SK-N-SH treated with all-trans-retinoic acid at 6 μM for 48 hours (cell line): ENCODE measurements around the gene SOS1.

Experiments used
- ATAC-seq: fragments of 200-7000 bp; cut with Tn5 transposase; 3 replicates; pipeline ENCODE4 v1.9.1; 2020; ENCODE audit warnings: mild to moderate bottlenecking, moderate library complexity
- ARNTL ChIP-seq: fragments of 450-650 bp; formaldehyde crosslinking; IDR thresholded peaks from 2 replicates; pipeline ENCODE4 v1.5.0; 2020; ENCODE audit warnings: low read depth, mild to moderate bottlenecking, moderate library complexity, borderline replicate concordance
- CSDC2 ChIP-seq: fragments of 250-450 bp; sonication (Bioruptor Pico); IDR thresholded peaks from 2 replicates; pipeline ENCODE4 v1.5.0; 2020; ENCODE audit warnings: mild to moderate bottlenecking, moderate library complexity
- CSRNP3 ChIP-seq: fragments of 250-450 bp; sonication (Bioruptor Pico); IDR thresholded peaks from 2 replicates; pipeline ENCODE4 v1.5.1; 2021; ENCODE audit warnings: mild to moderate bottlenecking, moderate library complexity
- ESRRG ChIP-seq: fragments of 250-450 bp; sonication (Bioruptor Pico); IDR thresholded peaks from 2 replicates; pipeline ENCODE4 v1.6.1; 2021; ENCODE audit warnings: mild to moderate bottlenecking
- GLIS3 ChIP-seq: fragments of 250-450 bp; sonication (Bioruptor Pico); IDR thresholded peaks from 2 replicates; pipeline ENCODE4 v1.5.0; 2020; ENCODE audit warnings: mild to moderate bottlenecking, moderate library complexity
- ISL1 ChIP-seq: fragments of 250-450 bp; sonication (Bioruptor Pico); IDR thresholded peaks from 2 replicates; pipeline ENCODE4 v2.1.2; 2022; ENCODE audit warnings: mild to moderate bottlenecking, moderate library complexity
- PPARA ChIP-seq: fragments of 250-450 bp; sonication (Bioruptor Pico); IDR thresholded peaks from 2 replicates; pipeline ENCODE4 v1.5.0; 2020; ENCODE audit warnings: mild to moderate bottlenecking, borderline replicate concordance
- RARB ChIP-seq: fragments of 250-450 bp; sonication (Bioruptor Pico); IDR thresholded peaks from 2 replicates; pipeline ENCODE4 v1.8.0; 2021; ENCODE audit warnings: mild to moderate bottlenecking, moderate library complexity
- SNAI2 ChIP-seq: fragments of 250-450 bp; sonication (Bioruptor Pico); IDR thresholded peaks from 2 replicates; pipeline ENCODE4 v1.5.0; 2020; ENCODE audit warnings: mild to moderate bottlenecking, moderate library complexity
- TCF4 ChIP-seq: fragments of 250-450 bp; sonication (Bioruptor Pico); IDR thresholded peaks from 2 replicates; pipeline ENCODE4 v1.8.0; 2021; ENCODE audit warnings: mild to moderate bottlenecking, moderate library complexity, borderline replicate concordance
- TOX ChIP-seq: fragments of 250-450 bp; sonication (Bioruptor Pico); IDR thresholded peaks from 2 replicates; pipeline ENCODE4 v1.8.0; 2021; ENCODE audit warnings: mild to moderate bottlenecking, moderate library complexity, borderline replicate concordance
- TSHZ2 ChIP-seq: fragments of 250-450 bp; sonication (Bioruptor Pico); IDR thresholded peaks from 2 replicates; pipeline ENCODE4 v1.5.0; 2020; ENCODE audit warnings: mild to moderate bottlenecking, moderate library complexity
- ZC3H10 ChIP-seq: fragments of 250-450 bp; sonication (Bioruptor Pico); IDR thresholded peaks from 2 replicates; pipeline ENCODE4 v1.5.1; 2021; ENCODE audit warnings: mild to moderate bottlenecking, moderate library complexity
- ZFP3 ChIP-seq: fragments of 250-450 bp; sonication (Bioruptor Pico); IDR thresholded peaks from 2 replicates; pipeline ENCODE4 v1.5.0; 2020; ENCODE audit warnings: mild to moderate bottlenecking, moderate library complexity
- ZFP30 ChIP-seq: fragments of 450-650 bp; formaldehyde crosslinking; IDR thresholded peaks from 2 replicates; pipeline ENCODE4 v1.5.0; 2022; ENCODE audit warnings: mild to moderate bottlenecking, moderate library complexity
- ZNF565 ChIP-seq: fragments of 450-650 bp; formaldehyde crosslinking; conservative IDR thresholded peaks from 2 replicates; pipeline ENCODE4 v1.5.0; 2020; ENCODE audit warnings: low read depth, mild to moderate bottlenecking, moderate library complexity
- ZNF70 ChIP-seq: fragments of 450-650 bp; formaldehyde crosslinking; IDR thresholded peaks from 2 replicates; pipeline ENCODE4 v1.5.0; 2020; ENCODE audit warnings: mild to moderate bottlenecking, moderate library complexity
- ZNF8 ChIP-seq: fragments of 450-650 bp; formaldehyde crosslinking; IDR thresholded peaks from 2 replicates; pipeline ENCODE4 v1.5.0; 2020; ENCODE audit warnings: mild to moderate bottlenecking, moderate library complexity
- TF ChIP-seq, protein P1 (sequence below): fragments of 250-450 bp; sonication (Bioruptor Pico); IDR thresholded peaks from 2 replicates; pipeline ENCODE4 v1.8.0; 2021; ENCODE audit warnings: low read depth, mild to moderate bottlenecking, moderate library complexity, borderline replicate concordance
- TF ChIP-seq, protein P2 (sequence below): fragments of 250-450 bp; sonication (Bioruptor Pico); IDR thresholded peaks from 2 replicates; pipeline ENCODE4 v1.5.1; 2020; ENCODE audit warnings: low read depth, mild to moderate bottlenecking, moderate library complexity

Gene SOS1

GRCh38 chr2:39062320-39062719, 58.5 kb downstream of the SOS1 start:
- no peak for ATAC-seq
- TF ChIP-seq ZNF8 (CRISPR knock-in tag) (no peak), ZFP3 (CRISPR knock-in tag) (no peak), CSDC2 (no peak), SNAI2 (no peak), ISL1 (CRISPR knock-in tag) (no peak), ZFP30 (no peak), ZC3H10 (no peak), CSRNP3 (CRISPR knock-in tag) (no peak), TOX (CRISPR knock-in tag) (no peak), TSHZ2 (CRISPR knock-in tag) (no peak), RARB (CRISPR knock-in tag) (no peak), ARNTL (no peak), ESRRG (CRISPR knock-in tag) (no peak), GLIS3 (no peak), TCF4 (no peak)
- TF ChIP-seq, protein P1, sequence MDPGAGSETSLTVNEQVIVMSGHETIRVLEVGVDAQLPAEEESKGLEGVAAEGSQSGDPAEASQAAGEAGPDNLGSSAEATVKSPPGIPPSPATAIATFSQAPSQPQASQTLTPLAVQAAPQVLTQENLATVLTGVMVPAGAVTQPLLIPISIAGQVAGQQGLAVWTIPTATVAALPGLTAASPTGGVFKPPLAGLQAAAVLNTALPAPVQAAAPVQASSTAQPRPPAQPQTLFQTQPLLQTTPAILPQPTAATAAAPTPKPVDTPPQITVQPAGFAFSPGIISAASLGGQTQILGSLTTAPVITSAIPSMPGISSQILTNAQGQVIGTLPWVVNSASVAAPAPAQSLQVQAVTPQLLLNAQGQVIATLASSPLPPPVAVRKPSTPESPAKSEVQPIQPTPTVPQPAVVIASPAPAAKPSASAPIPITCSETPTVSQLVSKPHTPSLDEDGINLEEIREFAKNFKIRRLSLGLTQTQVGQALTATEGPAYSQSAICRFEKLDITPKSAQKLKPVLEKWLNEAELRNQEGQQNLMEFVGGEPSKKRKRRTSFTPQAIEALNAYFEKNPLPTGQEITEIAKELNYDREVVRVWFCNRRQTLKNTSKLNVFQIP (CRISPR knock-in tag): no peak
- TF ChIP-seq, all 23 proteins: peak for 0

- ATAC-seq: no peak
- TF ChIP-seq, protein P2, sequence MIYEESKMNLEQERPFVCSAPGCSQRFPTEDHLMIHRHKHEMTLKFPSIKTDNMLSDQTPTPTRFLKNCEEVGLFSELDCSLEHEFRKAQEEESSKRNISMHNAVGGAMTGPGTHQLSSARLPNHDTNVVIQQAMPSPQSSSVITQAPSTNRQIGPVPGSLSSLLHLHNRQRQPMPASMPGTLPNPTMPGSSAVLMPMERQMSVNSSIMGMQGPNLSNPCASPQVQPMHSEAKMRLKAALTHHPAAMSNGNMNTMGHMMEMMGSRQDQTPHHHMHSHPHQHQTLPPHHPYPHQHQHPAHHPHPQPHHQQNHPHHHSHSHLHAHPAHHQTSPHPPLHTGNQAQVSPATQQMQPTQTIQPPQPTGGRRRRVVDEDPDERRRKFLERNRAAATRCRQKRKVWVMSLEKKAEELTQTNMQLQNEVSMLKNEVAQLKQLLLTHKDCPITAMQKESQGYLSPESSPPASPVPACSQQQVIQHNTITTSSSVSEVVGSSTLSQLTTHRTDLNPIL: no peak
- no peak for TF ChIP-seq GLIS3
- no peak for TF ChIP-seq ZFP30
- no peak for TF ChIP-seq ZNF70
- TF ChIP-seq PPARA: no peak
- TF ChIP-seq TSHZ2 (CRISPR knock-in tag): no peak
- TF ChIP-seq, protein P1 (CRISPR knock-in tag): no peak
- TF ChIP-seq SNAI2: no peak
- TF ChIP-seq ZFP3 (CRISPR knock-in tag): no peak
- TF ChIP-seq, all 23 proteins: peak for 0
Measured at GRCh38 chr2:39061280-39061679, 59.6 kb downstream of the SOS1 start.

GRCh38 chr2:39059366-39059952, 61.4 kb downstream of the SOS1 start:
- ATAC-seq: peak; percentile 72
- TF ChIP-seq ZNF70: no peak
- TF ChIP-seq ZFP30: no peak
- TF ChIP-seq, protein P2: no peak
- TF ChIP-seq ZNF8 (CRISPR knock-in tag): no peak
- TF ChIP-seq TSHZ2 (CRISPR knock-in tag): no peak
- no peak for TF ChIP-seq CSDC2
- TF ChIP-seq TOX (CRISPR knock-in tag): no peak
- TF ChIP-seq ISL1 (CRISPR knock-in tag): no peak
- no peak for TF ChIP-seq RARB (CRISPR knock-in tag)
- TF ChIP-seq ZFP3 (CRISPR knock-in tag): no peak
- no peak for TF ChIP-seq GLIS3
- no peak for TF ChIP-seq ZNF565
